Subcutaneous abdominal adipose tissue (tissue), 5 donors: ENCODE results near the gene CALD1.

Experiments used
- H3K27ac ChIP-seq: one replicate; pipeline ENCODE4 v1.7.0; 2013; ENCODE audit warnings: low read depth, mild to moderate bottlenecking, inconsistent platforms, low read length, moderate library complexity
- H3K27me3 ChIP-seq, 5 donors: one replicate each; pipeline ENCODE4 v1.7.0; 2013; ENCODE audit warnings: low read length in 5 of 5, inconsistent platforms in 1 of 5; ENCODE audit not compliant: control insufficient read depth in 5 of 5, insufficient read depth in 4 of 5
- H3K36me3 ChIP-seq, 5 donors: one replicate each; pipeline ENCODE4 v1.7.0; 2013; ENCODE audit warnings: low read length in 5 of 5; ENCODE audit not compliant: control insufficient read depth in 5 of 5, insufficient read depth in 5 of 5
- H3K4me1 ChIP-seq, 5 donors: one replicate each; pipeline ENCODE4 v1.7.0; 2013; ENCODE audit warnings: low read length in 5 of 5, mild to moderate bottlenecking in 3 of 5, moderate library complexity in 1 of 5; ENCODE audit not compliant: control insufficient read depth in 5 of 5, insufficient read depth in 5 of 5
- H3K4me3 ChIP-seq, 5 donors: one replicate each; pipeline ENCODE4 v1.7.0; 2013; ENCODE audit warnings: low read length in 5 of 5, low read depth in 1 of 5
- H3K9ac ChIP-seq, 5 donors: one replicate each; pipeline ENCODE4 v1.7.0; 2013; ENCODE audit warnings: low read length in 5 of 5, mild to moderate bottlenecking in 4 of 5, moderate library complexity in 3 of 5
- H3K9me3 ChIP-seq, 5 donors: one replicate each; pipeline ENCODE4 v1.7.0; 2013; ENCODE audit warnings: low read length in 5 of 5; ENCODE audit not compliant: control insufficient read depth in 5 of 5
- donor health status: healthy.
- donor health status: healthy.
- donor health status: healthy.
- donor health status: healthy.
- donor health status: healthy.

CALD1 gene

DNA sequence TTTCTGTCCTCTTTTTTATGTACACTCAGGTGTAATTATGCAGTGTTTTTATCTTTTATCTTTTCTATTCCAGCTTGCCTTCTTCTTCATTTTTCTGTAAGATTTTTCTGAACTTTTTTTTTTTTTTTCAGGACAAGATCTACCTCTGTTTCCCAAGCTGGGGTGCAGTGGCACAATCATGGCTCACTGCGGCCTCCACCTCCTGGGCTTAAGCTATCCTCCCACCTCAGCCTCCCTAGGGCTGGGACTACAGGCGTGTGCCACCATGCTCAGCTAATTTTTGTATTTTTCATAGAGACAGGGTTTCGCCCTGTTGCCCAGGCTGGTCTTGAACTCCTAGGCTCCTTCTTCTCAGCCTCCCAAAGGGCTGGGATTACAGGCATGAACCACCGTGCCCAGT, 6.3 kb upstream of the CALD1 start:
- no peaks in the 10 kb centered on the region for H3K36me3 ChIP-seq
- H3K9ac ChIP-seq: no peak overlapping the region
- no peaks in the 10 kb centered on the region for H3K9me3 ChIP-seq
- no peaks in the 10 kb centered on the region for H3K27me3 ChIP-seq
- no peak overlapping the region for H3K27ac ChIP-seq
- peaks cover 0 to 10% (median 4%) of the 10 kb centered on the region in 5 donors for H3K4me1 ChIP-seq
- H3K4me3 ChIP-seq: no peak overlapping the region

DNA sequence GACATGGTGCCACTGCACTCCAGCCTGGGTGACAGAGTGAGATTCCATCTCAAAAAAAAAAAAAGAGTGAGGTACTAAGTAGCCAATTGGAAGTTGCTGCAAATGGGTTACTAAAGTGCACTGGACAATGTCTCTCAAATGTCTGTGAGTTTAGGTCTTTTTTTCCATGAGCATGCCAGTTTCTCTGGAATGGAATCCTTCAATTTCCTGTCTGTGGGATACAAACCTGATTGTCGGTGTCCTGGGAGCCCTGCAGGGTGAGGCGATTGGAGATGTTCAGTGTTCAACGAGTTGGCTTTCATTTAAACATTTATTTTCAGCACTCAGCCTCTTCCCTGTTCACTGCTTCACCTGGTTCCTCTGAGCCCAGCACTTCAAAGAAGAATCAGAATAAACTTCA, 5.3 kb upstream of the CALD1 start:
- Histone ChIP-seq H3K27ac (no peak overlapping the region), H3K9ac (no peak overlapping the region), H3K27me3 (no peaks in the 10 kb centered on the region), H3K4me1 (peaks cover 0 to 18% (median 13%) of the 10 kb centered on the region in 5 donors), H3K4me3 (no peak overlapping the region), H3K36me3 (no peaks in the 10 kb centered on the region), H3K9me3 (no peaks in the 10 kb centered on the region)

DNA sequence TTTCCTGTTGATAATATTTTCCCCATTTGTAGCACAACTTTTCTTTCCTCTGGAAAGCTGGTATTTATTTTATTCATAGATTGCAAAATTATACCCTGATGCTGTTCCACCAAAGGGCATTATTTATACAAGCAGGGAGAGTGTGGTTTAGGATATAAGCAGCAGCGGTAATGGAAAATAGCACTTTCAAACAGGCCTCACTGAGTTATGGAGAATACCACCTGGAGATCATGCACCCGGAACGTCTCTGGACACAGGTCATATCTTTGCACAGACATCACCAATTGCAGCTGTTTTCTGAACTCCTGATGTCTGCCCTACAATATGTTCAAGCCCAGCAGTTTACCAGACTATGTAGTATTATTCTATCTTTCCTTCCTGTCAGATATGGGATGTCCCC, 2.0 kb upstream of the CALD1 start:
- Histone ChIP-seq H3K36me3 (no peaks in the 10 kb centered on the region), H3K4me3 (no peak overlapping the region), H3K27ac (no peak overlapping the region)

DNA sequence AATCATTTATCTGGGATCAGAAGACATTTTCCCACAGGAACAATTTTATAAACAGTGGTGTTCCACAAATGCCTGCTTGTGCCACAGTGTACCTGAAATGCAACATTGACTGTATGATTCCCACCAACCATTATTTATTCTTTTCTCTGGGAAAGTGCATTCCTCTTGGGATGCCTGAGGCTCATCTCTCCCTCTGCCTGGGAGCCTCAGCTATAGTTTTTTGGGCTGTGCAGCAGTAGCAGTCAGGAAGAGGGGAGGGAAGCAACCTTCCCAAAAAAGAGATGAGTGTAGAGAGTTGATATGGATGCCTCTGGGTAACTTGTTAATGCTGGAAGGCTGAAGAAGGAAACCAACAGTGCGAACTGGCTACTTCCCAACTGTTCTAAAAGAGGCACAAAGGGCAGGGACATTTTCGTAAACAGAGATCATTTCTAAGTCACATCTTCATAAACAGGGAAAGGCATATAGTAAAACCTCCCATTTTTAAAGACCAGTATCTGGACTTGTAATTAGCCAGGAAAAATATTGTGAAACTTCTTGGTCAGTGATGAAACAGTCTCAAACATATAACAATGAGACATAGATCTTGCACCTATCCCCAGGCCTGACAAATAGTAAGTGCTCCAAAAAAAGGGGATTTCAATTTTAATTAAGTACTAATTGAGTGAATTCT, 1.4 kb upstream of the CALD1 start:
- Histone ChIP-seq H3K4me1 (peaks cover 0 to 46% (median 28%) of the 10 kb centered on the region in 5 donors), H3K27ac (peak overlapping the region; percentile 85), H3K9me3 (no peaks in the 10 kb centered on the region), H3K36me3 (no peaks in the 10 kb centered on the region), H3K9ac (no peak overlapping the region), H3K27me3 (no peaks in the 10 kb centered on the region), H3K4me3 (no peak overlapping the region)

More for the DNA sequence above, 2.0 kb upstream of the CALD1 start:
- no peaks in the 10 kb centered on the region for H3K27me3 ChIP-seq
- no peak overlapping the region for H3K9ac ChIP-seq
- no peaks in the 10 kb centered on the region for H3K9me3 ChIP-seq
- peaks cover 0 to 41% (median 28%) of the 10 kb centered on the region in 5 donors for H3K4me1 ChIP-seq

DNA sequence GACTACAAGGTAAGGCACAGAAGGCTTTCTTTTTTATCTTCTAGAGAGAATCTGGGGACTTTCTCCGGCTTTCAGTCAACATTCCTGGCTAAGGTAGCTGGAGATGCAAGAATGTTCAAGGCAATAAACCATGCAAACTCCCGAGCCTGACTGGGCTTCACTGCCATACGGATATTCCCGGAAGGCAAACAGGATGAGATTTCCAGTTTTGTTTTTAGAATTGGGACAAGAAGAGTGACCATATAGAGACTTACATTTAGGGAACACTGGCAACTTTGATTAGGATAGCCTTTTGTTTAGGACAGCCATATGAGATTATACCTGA, 269 bp downstream of the CALD1 start:
- Histone ChIP-seq H3K4me1 (peaks cover 0 to 54% (median 28%) of the 10 kb centered on the region in 5 donors), H3K9ac (peak overlapping the region; percentile 60 to 82 (median 67)), H3K27me3 (no peaks in the 10 kb centered on the region), H3K9me3 (no peaks in the 10 kb centered on the region), H3K27ac (peak overlapping the region; percentile 85), H3K36me3 (peaks cover 0 to 3% (median 0%) of the 10 kb centered on the region in 5 donors), H3K4me3 (peak overlapping the region; percentile 57 to 89 (median 71))

DNA sequence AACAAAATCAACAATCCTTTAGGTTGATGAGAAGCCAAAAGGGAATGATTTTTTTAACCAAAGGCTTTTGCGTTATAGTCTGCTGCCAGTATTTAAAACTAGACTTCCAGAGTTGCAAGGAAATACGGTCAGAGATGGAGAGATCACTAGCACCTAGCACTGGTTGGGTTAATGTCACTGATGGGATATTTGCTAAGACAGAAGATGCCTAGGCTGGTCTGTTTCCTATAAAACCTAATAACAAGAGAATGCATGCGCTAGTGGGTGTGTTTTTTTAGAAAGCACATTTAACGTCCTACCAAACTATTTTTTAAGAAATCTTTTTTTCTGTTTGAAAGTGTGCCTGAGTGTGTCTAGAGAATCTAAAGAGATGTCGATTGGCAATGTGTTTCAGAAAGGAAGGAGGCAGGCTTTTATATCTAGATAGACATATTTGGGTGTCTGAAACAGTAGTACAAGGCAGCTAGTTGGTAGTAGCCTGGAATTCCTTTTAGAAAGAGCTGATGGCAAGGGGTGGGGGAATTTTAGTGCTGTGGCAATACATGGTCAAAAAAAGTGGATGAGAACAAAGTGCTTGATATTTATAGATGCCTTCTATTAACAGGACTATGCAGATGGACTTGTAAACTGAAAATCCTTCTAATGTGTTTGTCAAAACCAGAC, 863 bp downstream of the CALD1 start:
- Histone ChIP-seq H3K36me3 (peaks cover 0 to 3% (median 0%) of the 10 kb centered on the region in 5 donors), H3K27ac (peak overlapping the region; percentile 85), H3K27me3 (no peaks in the 10 kb centered on the region), H3K9me3 (no peaks in the 10 kb centered on the region), H3K4me3 (peak overlapping the region; percentile 57 to 89 (median 71)), H3K9ac (peak overlapping the region; percentile 60 to 82 (median 67)), H3K4me1 (peaks cover 0 to 54% (median 28%) of the 10 kb centered on the region in 5 donors)

DNA sequence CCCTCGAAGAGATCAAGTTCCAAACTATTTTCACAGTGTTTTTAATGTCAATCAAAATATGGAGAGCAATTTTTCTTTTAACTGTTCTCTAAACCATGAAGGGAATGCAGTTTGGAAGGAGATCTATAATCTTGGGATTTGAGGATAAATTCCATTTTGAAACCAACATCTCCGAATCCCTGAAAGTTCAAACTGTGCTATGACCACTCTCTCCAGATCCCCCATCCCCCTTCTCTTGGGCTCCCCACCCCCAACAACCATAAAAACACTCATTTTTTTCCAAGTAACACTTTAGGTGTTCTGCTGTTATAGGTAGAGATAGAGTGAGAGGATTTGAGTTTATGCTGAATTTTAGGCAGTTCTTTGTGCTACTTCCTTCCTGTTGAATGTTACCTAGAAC, 1.7 kb downstream of the CALD1 start:
- H3K36me3 ChIP-seq: peaks cover 0 to 3% (median 0%) of the 10 kb centered on the region in 5 donors
- peak overlapping the region; percentile 85 for H3K27ac ChIP-seq
- no peaks in the 10 kb centered on the region for H3K9me3 ChIP-seq
- H3K9ac ChIP-seq: no peak overlapping the region
- no peaks in the 10 kb centered on the region for H3K27me3 ChIP-seq
- peak overlapping the region in 4 of 5 donors; percentile 70 to 89 (median 76) for H3K4me3 ChIP-seq
- peaks cover 0 to 54% (median 28%) of the 10 kb centered on the region in 5 donors for H3K4me1 ChIP-seq

DNA sequence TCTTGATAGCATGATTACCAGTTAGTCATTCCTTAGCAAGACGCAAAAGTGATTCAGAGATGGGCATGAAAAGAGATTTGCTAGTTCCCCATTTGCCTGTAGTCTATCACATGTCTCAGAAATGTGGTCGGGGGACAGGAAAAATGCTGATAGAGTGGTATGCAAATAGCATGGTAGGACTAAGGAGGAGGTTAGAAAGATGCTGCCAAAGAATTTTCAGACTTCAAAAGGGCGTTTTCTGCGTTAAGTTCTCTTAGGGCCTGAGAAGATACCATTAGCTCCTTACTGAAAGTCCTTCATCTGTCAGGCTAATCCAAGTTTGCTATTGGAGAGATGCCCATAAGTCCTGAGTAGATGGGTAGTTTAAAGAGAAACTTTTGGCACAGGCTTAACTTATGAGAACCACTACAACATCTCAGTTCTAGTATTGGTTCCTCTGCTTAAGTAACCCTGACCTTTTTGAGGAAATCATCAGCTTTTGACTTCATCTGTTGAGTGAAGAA, 2.7 kb downstream of the CALD1 start:
- H3K27ac ChIP-seq: peak overlapping the region; percentile 85
- H3K27me3 ChIP-seq: no peaks in the 10 kb centered on the region
- peaks cover 0 to 59% (median 30%) of the 10 kb centered on the region in 5 donors for H3K4me1 ChIP-seq
- peak overlapping the region in 3 of 5 donors; percentile 70 to 89 (median 71) for H3K4me3 ChIP-seq
- no peak overlapping the region for H3K9ac ChIP-seq
- peaks cover 0 to 3% (median 0%) of the 10 kb centered on the region in 5 donors for H3K36me3 ChIP-seq
- H3K9me3 ChIP-seq: no peaks in the 10 kb centered on the region

DNA sequence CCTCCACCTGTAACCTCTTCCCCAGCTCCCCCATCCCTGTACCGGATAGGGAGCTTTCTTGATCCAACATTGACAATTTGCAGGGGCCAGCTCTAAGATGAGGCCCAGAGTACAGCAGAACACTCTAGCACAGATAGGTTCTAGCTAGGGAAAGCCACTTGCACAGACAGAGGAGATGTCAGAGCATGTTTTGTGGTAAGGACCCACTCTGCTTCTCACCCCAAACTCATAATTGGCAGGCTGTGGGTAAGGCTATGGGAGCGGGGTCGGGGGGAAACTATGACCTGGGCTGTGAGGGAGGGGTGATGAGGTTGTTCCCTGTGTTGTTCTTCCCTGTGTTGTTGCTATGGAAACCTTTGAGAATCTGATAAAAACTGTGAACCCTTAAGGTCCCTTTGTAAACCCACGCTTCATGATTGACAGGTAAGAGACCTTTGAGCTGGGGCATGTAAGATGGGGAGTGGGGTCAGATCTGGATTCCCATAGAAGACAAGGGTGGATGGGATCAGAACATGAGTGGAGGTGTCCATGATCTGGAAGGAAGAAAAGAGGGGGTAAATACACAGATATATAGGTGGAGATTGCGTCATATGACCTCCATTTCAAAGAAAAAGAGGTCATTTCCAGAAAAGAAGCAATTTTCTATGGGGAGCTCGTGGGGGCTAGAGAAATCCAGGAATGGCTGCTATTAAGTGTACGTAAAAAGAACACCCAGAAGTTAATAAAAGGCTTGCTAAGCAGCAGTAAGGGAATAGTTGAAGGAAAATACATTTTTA, 4.0 kb downstream of the CALD1 start:
- H3K9ac ChIP-seq: no peak overlapping the region
- peaks cover 0 to 53% (median 23%) of the 10 kb centered on the region in 5 donors for H3K4me1 ChIP-seq
- H3K27ac ChIP-seq: no peak overlapping the region
- H3K27me3 ChIP-seq: no peaks in the 10 kb centered on the region
- H3K36me3 ChIP-seq: peaks cover 0 to 3% (median 0%) of the 10 kb centered on the region in 5 donors
- peak overlapping the region in 1 of 5 donors; percentile 70 for H3K4me3 ChIP-seq
- no peaks in the 10 kb centered on the region for H3K9me3 ChIP-seq
